B cell (primary cell): ENCODE measurements around the gene RRM2.

Source experiments
- CTCF ChIP-seq: fragments of 200-600 bp; IDR thresholded peaks from one replicate; pipeline ENCODE4 v1.8.0; 2022; ENCODE audit warnings: antibody characterized with exemption, mild to moderate bottlenecking
- EZH2 ChIP-seq: IDR thresholded peaks from 2 replicates; pipeline ENCODE4 v1.6.1; 2012; ENCODE audit warnings: borderline replicate concordance, low read depth, mild to moderate bottlenecking, moderate library complexity, low read length; ENCODE audit not compliant: insufficient read depth, poor library complexity, severe bottlenecking

GRCh38 chr2:10095175-10095574, 27.4 kb upstream of the RRM2 start:
- TF ChIP-seq CTCF (no peak), EZH2 (no peak)
